ENCODE results near the gene LSM12. TPM values are rescaled to one million over a fixed set of nuclear protein-coding genes. Genes with fewer than 3 reads are reported as not detected.

The LSM12 gene
- total RNA-seq, result 10 to 100 TPM; 79.8 to 83.9 TPM

DNA sequence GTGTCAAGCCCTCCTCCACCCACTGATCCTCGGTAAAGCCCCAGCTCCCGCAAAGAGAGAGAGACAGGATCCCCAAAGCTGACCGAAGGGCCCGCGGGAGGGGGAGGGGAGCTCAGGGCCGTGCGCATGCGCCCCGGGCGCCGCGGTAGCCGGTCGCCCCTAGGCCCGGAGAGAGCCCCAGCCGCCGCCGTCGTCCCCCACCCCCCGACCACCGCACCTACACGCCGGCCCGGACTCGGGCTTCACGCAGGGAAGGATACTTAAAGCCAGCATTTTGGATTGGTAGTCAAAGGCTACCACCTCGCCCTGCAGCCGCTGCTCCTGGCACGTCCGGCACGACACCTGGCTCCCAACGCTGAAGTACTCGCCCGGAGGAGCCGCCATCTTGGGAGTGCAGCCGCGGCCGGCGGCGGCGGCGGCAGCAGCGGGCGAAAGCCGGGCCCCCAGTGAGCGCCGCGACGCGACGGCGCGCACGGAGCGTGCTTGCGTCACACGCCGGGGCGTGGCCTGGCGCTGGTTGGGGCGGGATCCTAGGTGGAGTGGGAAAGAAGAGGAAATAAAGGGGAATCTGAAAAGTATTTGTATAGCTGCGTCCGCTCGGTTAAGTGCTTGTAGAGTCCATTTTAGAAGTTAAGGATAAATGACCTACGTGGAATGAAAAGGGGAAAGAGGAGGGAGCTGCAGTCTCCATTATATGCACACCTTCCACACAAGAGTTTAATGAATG is at the start of gene LSM12:
Gene LSM12, minus strand, starts transcription at position 468 of the 727 bp plus-strand sequence. Its CDS starts 84 bp downstream, at position 384.
- Mint-ChIP-seq H3K4me1 (ENCODE audit: low read depth) (peaks cover 61% of the 10 kb centered on the region), H3K27me3 (ENCODE audit: low read depth) (no peaks in the 10 kb centered on the region), H3K9me3 (no peaks in the 10 kb centered on the region), H3K36me3 (ENCODE audit: low read depth) (peaks cover 23% of the 10 kb centered on the region), H3K4me3 (peak within 1 kb of the TSS; percentile 92), H3K27ac (peak within 1 kb of the TSS; percentile 93)
- peak; percentile 92 for DNase-seq
- CTCF ChIA-PET, result interaction anchor here (1.0 to 1.1 kb wide), 2 partner anchors 25 to 57 kb away, joined by 4 read pairs; partner anchors contain the start of gene HDAC5
- intact Hi-C loops (cut with micrococcal nuclease), result loop anchor here (1.0 to 5.0 kb wide), 5 partner anchors 44 to 281 kb away; partner anchors contain the start of genes GRN and HROB

DNA sequence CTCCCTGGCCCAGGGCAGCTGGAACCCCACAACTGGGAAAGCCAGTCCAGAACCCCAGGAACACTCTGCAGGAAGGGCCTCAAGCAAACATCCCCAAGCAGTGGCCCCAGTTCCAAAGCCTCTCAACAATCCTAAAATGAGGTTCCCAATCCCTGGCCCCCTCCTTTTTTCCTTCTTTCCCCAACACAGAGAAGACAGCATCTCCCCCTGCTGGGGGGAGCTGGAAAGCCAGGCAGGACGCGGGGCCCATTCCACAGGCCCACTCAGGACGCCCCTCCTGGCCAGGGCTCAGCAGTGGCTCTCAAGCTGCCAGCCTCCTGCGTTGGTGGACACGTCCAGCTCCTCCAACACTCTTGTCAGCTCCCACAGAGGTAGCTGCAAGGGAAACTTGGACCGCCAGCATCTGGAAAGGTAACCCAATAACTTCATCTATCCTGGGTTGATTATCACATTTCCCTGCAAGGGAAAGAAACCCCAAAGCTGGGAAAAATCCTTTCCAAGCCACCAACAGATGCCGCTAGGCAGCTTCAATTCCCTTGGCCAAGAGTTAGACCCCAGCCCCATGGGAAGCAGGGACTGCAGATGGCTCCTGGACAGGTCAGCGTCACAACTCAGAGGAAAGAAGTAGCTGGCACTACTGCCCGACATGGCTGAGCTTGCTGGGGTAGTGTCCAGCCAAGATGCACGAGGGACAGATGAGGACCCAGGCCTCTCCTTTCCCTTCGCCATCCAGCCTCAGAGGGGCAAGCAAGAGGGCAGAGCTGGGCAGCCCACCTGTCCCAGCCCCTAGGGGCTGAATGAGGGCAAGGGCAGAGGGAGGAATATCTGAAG is 49.3 kb upstream of the LSM12 start:
- Mint-ChIP-seq H3K36me3 (ENCODE audit: low read depth) (peaks cover 3% of the 10 kb centered on the region), H3K4me1 (ENCODE audit: low read depth) (peaks cover 35% of the 10 kb centered on the region), H3K4me3 (no peak overlapping the region), H3K27ac (no peak overlapping the region), H3K9me3 (no peaks in the 10 kb centered on the region), H3K27me3 (ENCODE audit: low read depth) (no peaks in the 10 kb centered on the region)
- peak; percentile 32 for DNase-seq
- intact Hi-C loops (cut with micrococcal nuclease), result no loop called here
- CTCF ChIA-PET, result interaction anchor here (0.6 to 2.0 kb wide), 18 partner anchors 9 to 349 kb away, joined by 3 to 10 read pairs (median 4); no protein-coding TSS in a partner anchor

DNA sequence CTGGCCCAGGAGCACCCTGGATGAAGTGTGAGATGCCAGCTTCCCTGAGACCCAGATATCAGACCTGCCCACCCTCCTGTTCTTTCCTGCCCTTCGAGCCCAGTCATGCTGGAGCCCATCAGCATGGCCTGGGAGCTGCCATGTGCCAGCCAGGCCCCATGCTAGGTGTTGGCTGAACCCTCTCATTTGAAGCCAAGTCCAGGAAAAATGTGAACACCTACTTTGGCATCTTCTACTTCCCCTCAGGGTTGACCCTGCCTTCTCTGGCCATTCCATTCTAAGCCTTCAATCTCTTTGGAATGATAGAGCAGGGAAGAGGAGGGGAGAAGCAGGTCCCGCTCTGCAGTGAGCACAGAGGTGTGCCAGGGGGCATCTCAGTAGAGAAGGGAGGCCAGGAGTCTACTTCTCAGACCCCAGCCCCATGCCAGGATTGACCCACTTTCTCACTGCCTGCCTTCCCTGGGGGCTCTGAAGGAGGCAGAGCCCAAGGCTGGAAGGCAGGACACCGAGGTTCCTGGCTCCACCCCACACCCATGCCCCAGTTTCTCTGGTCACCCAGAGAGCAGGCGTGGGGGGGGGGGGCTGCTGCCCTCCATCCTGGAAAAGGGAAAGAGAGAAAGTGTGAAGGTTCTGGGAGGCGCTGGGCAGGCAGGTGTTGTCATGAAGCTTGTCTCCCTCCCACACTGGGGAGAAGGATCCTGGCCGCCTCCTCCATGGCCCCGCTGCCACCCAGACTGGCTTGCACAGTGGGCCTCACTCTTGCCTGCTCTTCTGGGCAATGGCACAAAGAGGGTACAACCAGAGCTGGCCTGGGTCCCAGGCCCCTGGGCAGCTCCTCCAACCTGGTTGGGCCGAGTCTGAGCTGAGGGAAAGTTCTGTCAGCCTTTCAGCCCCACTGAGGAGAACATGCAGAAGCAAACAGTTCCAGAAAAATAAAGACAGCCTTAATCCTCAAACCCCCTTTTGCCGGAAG is 47.7 kb upstream of the LSM12 start:
- DNase-seq, result no peak
- H3K4me1 Mint-ChIP-seq (ENCODE audit: low read depth), result peaks cover 28% of the 10 kb centered on the region
- CTCF ChIA-PET, result interaction anchor here (0.7 to 2.0 kb wide), 4 partner anchors 15 to 325 kb away, joined by 3 to 7 read pairs (median 3); no protein-coding TSS in a partner anchor
- H3K9me3 Mint-ChIP-seq, result no peaks in the 10 kb centered on the region
- intact Hi-C loops (cut with micrococcal nuclease), result no loop called here
- no peak overlapping the region for H3K27ac Mint-ChIP-seq
- H3K27me3 Mint-ChIP-seq (ENCODE audit: low read depth), result no peaks in the 10 kb centered on the region
- H3K36me3 Mint-ChIP-seq (ENCODE audit: low read depth), result peaks cover 3% of the 10 kb centered on the region
- no peak overlapping the region for H3K4me3 Mint-ChIP-seq

DNA sequence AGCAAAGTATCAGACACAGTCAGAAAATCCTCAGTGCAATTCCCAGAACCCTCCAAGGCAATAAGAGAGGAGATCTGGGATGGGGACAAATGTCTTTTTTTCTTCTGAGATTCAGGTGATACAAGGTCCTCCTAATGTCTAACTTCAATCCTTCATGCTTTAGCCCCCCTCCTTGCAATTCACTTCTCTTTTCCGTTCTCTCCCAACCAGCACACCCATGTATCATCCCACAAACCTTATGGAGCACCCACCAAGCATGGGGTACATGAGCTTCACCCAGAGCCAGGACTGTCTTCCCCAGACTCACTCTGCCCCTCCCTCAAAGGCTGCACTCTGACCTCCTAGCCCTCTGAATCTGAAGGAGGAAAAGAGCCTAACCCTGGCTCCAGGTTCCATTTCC is 46.9 kb upstream of the LSM12 start:
- H3K4me3 Mint-ChIP-seq, result no peak overlapping the region
- intact Hi-C loops (cut with micrococcal nuclease), result no loop called here
- CTCF ChIA-PET, result no interaction called here
- peaks cover 26% of the 10 kb centered on the region for H3K4me1 Mint-ChIP-seq (ENCODE audit: low read depth)
- no peak overlapping the region for H3K27ac Mint-ChIP-seq
- no peak for DNase-seq
- no peaks in the 10 kb centered on the region for H3K9me3 Mint-ChIP-seq
- H3K27me3 Mint-ChIP-seq (ENCODE audit: low read depth), result no peaks in the 10 kb centered on the region
- peaks cover 3% of the 10 kb centered on the region for H3K36me3 Mint-ChIP-seq (ENCODE audit: low read depth)

DNA sequence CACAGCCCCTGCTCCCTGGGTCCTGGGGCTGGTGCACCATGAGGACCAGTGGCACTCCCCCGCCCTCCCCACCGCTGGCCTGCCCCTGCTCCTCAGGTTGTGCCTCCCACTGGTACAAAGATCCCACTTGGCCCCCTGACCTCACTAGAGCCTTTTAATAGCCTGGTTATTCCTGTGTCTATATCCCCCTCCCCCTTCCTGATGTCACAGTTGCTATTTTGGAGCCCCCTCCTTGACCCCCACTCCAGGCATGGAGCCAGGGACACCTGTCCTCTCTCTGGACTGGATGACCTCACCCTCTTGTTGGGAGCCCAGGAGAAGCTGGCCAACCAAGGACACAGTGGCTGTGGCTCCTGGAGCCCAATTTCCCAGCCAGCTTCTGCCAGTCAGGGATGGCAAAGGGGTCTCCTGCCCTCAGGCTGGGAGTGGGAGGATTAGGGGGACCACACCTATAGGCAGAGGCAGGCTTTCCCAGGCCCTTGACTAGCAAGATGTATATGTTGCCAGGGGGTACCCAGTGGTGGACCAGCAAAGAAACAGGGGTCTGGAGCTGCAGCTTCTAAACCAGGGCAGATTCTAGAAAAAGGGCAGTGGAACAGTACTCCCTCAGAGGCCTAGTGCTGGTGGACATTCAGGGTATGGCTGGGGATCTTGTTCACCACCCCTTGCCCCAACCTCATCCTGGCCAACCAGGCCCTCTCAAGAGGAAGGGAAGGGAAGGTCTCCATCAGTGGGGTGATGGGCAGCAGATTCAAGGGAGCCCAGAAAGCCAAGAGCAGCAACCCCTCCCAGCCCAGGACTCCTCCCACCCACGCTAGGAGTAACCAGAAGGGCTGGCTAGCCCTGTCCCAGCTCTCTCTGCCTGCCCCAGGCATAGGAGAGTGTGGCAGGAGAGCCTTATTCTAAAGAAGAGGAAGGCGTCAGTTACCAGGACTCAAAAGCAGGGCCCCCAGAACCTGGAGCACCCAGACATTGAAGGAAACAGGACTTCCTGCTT is 46.1 kb upstream of the LSM12 start:
- Mint-ChIP-seq H3K36me3 (ENCODE audit: low read depth) (peaks cover 3% of the 10 kb centered on the region), H3K27me3 (ENCODE audit: low read depth) (no peaks in the 10 kb centered on the region), H3K4me3 (no peak overlapping the region), H3K27ac (no peak overlapping the region), H3K9me3 (no peaks in the 10 kb centered on the region), H3K4me1 (ENCODE audit: low read depth) (peaks cover 26% of the 10 kb centered on the region)
- DNase-seq, result no peak
- CTCF ChIA-PET, result interaction anchor here (1.7 kb wide), 1 partner anchor 9 kb away, joined by 8 read pairs; no protein-coding TSS in a partner anchor
- intact Hi-C loops (cut with micrococcal nuclease), result no loop called here

DNA sequence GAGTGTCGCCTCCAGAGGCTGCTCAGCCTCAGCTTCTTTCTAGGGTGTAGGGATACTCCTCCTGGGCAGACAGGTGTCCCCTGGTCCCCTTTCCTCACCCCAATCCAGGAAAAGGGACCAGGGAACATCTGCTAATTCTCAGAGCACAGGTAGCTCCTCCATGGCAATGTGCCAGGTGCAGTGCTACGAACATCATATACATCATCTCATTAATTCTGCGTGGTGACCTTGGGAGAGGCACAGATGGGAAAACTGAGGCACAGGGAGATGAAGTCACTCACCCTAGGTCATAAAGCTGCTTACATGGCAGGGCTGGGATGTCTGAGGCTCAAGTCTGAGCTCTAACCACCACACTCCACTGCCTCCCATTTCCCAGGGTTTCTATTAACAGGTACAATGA is 45.3 kb upstream of the LSM12 start:
- CTCF ChIA-PET, result interaction anchor here (0.6 to 1.7 kb wide), 4 partner anchors 10 to 168 kb away, joined by 3 to 8 read pairs (median 4); no protein-coding TSS in a partner anchor
- Mint-ChIP-seq H3K36me3 (ENCODE audit: low read depth) (peaks cover 3% of the 10 kb centered on the region), H3K9me3 (no peaks in the 10 kb centered on the region), H3K27me3 (ENCODE audit: low read depth) (no peaks in the 10 kb centered on the region), H3K4me3 (no peak overlapping the region), H3K27ac (no peak overlapping the region), H3K4me1 (ENCODE audit: low read depth) (peaks cover 26% of the 10 kb centered on the region)
- no peak for DNase-seq
- intact Hi-C loops (cut with micrococcal nuclease), result loop anchor here (2.0 kb wide), 1 partner anchor 45 kb away; the partner anchor contains the start of gene LSM12

DNA sequence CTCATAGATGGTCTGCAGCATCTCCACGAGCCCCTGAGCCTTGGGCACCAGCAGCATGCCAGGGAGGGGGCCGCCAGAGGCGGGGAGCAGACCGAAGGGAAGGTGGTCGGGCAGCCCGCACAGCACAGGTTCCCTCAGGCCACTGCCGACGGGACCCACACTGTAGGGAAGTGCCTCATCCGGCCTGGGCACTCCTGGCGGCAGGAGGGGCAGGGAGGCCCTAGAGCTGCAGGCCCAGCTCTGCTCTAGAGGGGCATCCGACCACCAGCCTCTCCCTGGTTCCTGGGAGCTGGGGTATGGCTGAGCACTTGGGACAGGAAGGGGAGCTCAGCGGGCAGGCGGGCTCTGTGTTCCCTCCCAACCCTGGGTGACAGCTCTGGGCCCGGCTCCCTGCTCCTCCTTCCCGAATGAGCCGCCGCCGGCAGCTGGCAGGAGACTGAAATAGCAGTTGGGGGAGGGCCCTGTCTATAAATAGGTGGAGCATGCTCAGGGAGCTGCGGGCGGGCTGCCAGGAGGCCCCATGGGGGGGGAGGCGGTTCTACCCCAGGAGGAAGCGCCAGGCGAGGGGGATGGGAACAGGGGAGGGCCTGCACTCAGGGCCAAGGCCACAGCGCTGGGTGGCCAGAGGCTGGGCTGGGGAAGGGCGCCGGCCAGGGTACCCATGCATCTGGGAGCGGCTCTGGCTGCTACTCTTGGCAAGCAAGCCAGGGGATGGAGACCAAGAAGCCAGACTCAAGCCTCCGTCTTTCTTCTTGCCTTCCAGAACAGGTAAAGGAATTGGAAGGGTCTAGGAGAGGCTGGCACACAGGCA is 44.6 kb upstream of the LSM12 start:
- intact Hi-C loops (cut with micrococcal nuclease), result loop anchor here (2.0 kb wide), 1 partner anchor 44 kb away; the partner anchor contains the start of gene LSM12

DNA sequence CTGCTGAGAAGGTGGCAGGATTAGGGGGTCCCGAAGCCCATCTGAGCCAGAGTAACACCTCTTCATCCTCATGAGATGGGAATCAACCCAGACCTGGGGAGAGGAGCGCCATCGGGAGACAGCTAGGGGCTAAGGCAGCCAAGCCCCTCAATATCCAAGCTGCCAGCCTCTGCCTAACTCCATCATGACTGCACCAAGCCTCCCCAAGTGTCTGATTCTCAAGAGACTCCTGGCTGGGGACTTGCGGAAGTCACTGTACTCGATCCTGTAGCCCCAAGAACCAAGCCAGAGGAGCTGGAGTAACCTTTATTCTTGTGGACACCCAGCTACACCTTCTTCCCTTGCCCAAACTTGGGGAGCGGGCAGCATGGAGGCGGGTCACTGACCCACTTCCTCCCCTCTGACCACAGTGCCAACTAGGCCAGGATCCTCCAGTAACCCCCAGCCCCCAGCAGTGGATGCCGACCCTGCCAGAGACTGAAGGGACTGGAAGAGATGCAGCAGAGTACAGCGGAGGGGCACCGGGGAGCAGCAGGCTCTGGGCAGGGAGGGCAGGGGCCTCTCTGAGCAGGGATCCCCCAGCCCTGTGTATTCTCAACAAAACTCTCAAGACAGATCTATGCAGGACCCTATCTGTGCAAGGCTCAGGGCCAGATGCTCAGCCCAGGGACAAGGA is 43.7 kb upstream of the LSM12 start:
- Mint-ChIP-seq H3K9me3 (no peaks in the 10 kb centered on the region), H3K4me1 (ENCODE audit: low read depth) (peaks cover 26% of the 10 kb centered on the region), H3K27ac (no peak overlapping the region), H3K36me3 (ENCODE audit: low read depth) (peaks cover 3% of the 10 kb centered on the region), H3K4me3 (no peak overlapping the region), H3K27me3 (ENCODE audit: low read depth) (no peaks in the 10 kb centered on the region)
- intact Hi-C loops (cut with micrococcal nuclease), result loop anchor here (2.0 kb wide), 1 partner anchor 43 kb away; the partner anchor contains the start of gene LSM12
- CTCF ChIA-PET, result no interaction called here
- DNase-seq, result no peak

More for the DNA sequence above, 44.6 kb upstream of the LSM12 start:
- peak; percentile 87 for DNase-seq
- CTCF ChIA-PET, result interaction anchor here (0.6 to 1.7 kb wide), 5 partner anchors 11 to 167 kb away, joined by 3 to 8 read pairs (median 3); no protein-coding TSS in a partner anchor
- Mint-ChIP-seq H3K4me1 (ENCODE audit: low read depth) (peaks cover 26% of the 10 kb centered on the region), H3K36me3 (ENCODE audit: low read depth) (peaks cover 3% of the 10 kb centered on the region), H3K27ac (no peak overlapping the region), H3K27me3 (ENCODE audit: low read depth) (no peaks in the 10 kb centered on the region), H3K9me3 (no peaks in the 10 kb centered on the region), H3K4me3 (peak overlapping the region; percentile 29)

DNA sequence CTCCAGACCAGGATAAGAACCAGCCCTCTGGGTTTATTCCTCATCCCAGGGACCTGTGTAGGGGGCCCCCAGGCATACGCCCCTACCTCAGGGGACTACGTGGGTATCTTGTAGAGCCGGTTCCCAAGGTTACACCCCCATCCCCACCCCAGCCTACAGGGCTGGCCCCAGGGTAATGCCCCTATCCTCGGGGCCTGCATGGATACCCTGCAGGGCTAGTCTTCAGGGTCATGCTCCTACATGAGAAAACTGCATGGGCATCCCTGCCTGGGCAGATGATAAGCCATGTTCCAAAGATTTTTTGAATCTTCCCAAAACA is 42.8 kb upstream of the LSM12 start:
- Mint-ChIP-seq H3K9me3 (no peaks in the 10 kb centered on the region), H3K4me1 (ENCODE audit: low read depth) (peaks cover 26% of the 10 kb centered on the region), H3K4me3 (no peak overlapping the region), H3K27ac (no peak overlapping the region), H3K36me3 (ENCODE audit: low read depth) (peaks cover 3% of the 10 kb centered on the region), H3K27me3 (ENCODE audit: low read depth) (no peaks in the 10 kb centered on the region)
- CTCF ChIA-PET, result interaction anchor here (0.6 kb wide), 1 partner anchor 29 kb away, joined by 3 read pairs; no protein-coding TSS in a partner anchor
- intact Hi-C loops (cut with micrococcal nuclease), result no loop called here
- DNase-seq, result no peak

Data from activated naive CD4-positive, alpha-beta T cell treated with anti-CD3 and anti-CD28 coated beads for 36 hours (primary cell).